KG1 (cell line): ENCODE results near the gene PAQR9.

Source experiments
- DNase-seq: peaks from one replicate; lab custom pipeline; 2025; lab: John Stamatoyannopoulos, UW

Gene PAQR9

DNA sequence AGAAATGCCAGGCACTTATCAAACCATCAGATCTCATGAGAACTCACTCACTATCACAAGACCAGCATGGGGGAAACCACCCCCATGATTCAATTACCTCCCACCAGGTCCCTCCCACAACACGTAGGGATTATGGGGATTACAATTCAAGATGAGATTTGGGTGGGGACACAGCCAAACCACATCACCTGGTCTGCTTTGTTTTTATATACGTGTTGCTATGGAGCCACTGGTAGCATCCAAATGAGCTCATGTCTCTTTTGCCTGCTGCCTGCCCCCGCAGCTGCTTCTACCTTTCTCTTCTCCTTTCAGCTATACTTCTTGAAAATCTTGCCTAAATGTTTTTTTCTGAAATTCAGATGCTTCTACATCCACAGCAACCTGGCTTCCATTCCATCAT is 47.8 kb downstream of the PAQR9 start:
- no peak for DNase-seq

GRCh38 chr3:142914286-142914811 is 49.1 kb downstream of the PAQR9 start:
- DNase-seq = no peak

DNA sequence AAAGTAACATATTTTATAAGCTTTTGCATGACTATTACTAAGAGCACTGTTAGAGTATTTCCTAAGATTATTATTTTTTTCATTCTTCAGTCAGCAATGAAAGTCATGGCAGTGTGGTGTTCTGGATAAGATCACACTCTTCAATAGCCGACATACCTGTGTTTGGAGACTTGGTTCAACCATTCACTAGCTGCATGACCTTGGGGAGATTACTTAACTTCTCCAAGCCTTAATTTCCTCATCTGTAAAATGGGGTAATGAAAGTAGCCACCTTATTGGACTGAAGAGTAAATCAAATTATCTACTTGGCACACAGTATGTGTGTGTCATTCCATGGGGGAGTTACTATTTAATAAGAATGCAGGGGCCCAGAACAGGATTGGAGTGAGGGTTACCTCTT is 50.0 kb downstream of the PAQR9 start:
- DNase-seq = no peak

DNA sequence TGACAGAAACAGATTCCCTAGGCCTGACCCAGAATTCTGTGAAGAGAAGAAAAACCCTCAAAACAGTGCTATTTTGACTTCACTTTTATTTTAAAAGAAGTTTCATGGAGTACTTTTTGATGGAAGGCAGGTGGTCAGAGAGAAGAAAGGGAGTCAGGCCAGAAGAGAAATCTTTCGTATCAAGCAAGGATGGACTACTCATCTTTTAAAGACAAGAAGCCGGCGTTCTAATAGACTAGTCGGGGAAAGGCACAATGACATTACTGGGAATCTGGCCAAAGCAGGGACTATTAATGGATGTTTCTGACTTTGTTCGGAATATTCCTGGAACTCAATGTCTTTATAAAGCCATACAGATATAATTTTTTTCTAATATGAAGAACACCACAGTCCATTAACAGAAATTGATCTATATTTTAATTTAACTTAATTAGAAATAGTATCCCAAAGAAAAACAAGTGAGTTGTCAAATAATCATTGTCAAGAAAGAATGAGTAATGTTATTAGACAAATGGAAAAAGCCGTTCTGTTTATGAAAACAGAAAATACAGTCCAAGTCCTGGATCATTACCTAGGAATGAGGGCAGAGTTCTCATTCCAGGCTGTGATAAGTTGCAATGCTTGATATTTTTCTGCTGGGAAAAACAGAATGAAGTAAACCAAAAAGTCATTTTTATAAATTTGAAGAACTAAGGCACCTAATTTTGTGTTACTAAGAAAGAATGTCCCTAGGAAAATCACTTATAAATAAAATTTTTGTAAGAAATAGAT is 50.9 kb downstream of the PAQR9 start:
- no peak for DNase-seq
